Liver (tissue), 10 donors: Measurements from ENCODE around the gene CCL4L2. TPM values are rescaled to one million over a fixed set of nuclear protein-coding genes. Genes with fewer than 3 reads are reported as not detected.
A peak's percentile ranks its signal among the peaks of the same experiment; 100 is the strongest.
"Not testable (repeated sequence)": the region's sequence is repeated elsewhere in the genome, so short reads cannot be mapped to it uniquely, and the experiment has no call there.

ENCODE experiments used
- DNase-seq: peaks from one replicate; pipeline ENCODE4 v3.0.0-alpha.2; 2017; ENCODE audit warnings: low spot score
- H3K27ac ChIP-seq, 2 donors: one replicate each; pipeline ENCODE4 v1.7.0; 2013; ENCODE audit warnings: inconsistent platforms in 2 of 2, low read length in 2 of 2, control low read depth in 1 of 2, low read depth in 1 of 2, mild to moderate bottlenecking in 1 of 2
- H3K27me3 ChIP-seq, 4 donors: one replicate each; pipeline versions ENCODE4 v1.6.1 to v1.7.0; 2013; ENCODE audit warnings: low read length in 3 of 4, inconsistent platforms in 1 of 4, mild to moderate bottlenecking in 1 of 4, moderate library complexity in 1 of 4; ENCODE audit not compliant: control insufficient read depth in 4 of 4, insufficient read depth in 4 of 4
- H3K36me3 ChIP-seq, 4 donors: one replicate each; pipeline versions ENCODE4 v1.6.1 to v1.7.0; 2013; ENCODE audit warnings: low read length in 3 of 4, mild to moderate bottlenecking in 3 of 4, low read depth in 1 of 4, moderate library complexity in 1 of 4; ENCODE audit not compliant: control insufficient read depth in 4 of 4, insufficient read depth in 3 of 4
- H3K4me1 ChIP-seq, 4 donors: one replicate each; pipeline versions ENCODE4 v1.6.1 to v1.7.0; 2013; ENCODE audit warnings: low read length in 3 of 4, mild to moderate bottlenecking in 3 of 4, moderate library complexity in 1 of 4; ENCODE audit not compliant: control insufficient read depth in 4 of 4, insufficient read depth in 4 of 4
- H3K4me3 ChIP-seq, 3 donors: one replicate each; pipeline versions ENCODE4 v1.6.1 to v1.7.0; 2013; ENCODE audit warnings: low read length in 3 of 3, control low read depth in 1 of 3, low read depth in 1 of 3, mild to moderate bottlenecking in 1 of 3
- H3K9ac ChIP-seq, 2 donors: one replicate each; pipeline ENCODE4 v1.7.0; 2013; ENCODE audit warnings: low read length in 2 of 2, mild to moderate bottlenecking in 2 of 2, moderate library complexity in 2 of 2, control low read depth in 1 of 2, low read depth in 1 of 2
- H3K9me3 ChIP-seq, 4 donors: one replicate each; pipeline versions ENCODE4 v1.6.1 to v1.7.0; 2013; ENCODE audit warnings: low read length in 3 of 4; ENCODE audit not compliant: control insufficient read depth in 4 of 4
- RAD21 ChIP-seq, 2 donors: IDR thresholded peaks; 2 replicates each; pipeline ENCODE4 v1.6.1; 2016; ENCODE audit warnings: antibody characterized with exemption in 2 of 2, mild to moderate bottlenecking in 2 of 2
- WGBS: extraction: QIAGEN DNeasy Blood & Tissue Kit; methylation state at CpG from one replicate; pipeline ENCODE4 v1.1.7; 2013; 5-methylcytosine and 5-hydroxymethylcytosine counted together
- polyA plus RNA-seq, 2 donors: library from polyadenylated mRNA; stranded (reverse) in 1 of 2; unstranded in 1 of 2; fragments of 200-250 nt in 1 of 2; fragments of >200 nt in 1 of 2; fragmentation: Nextera tagmentation in 1 of 2; extraction: Ambion mirVana in 1 of 2; gene quantifications; one replicate each; pipeline versions ENCODE4 v1.2.1 to v1.2.3, GENCODE V29; 2013 to 2015
- small RNA-seq: library from RNA; depleted of rRNA; stranded (forward); fragments of <200 nt; gene quantifications from one replicate; pipeline ENCODE3, GENCODE V24; 2014
- total RNA-seq, 2 donors: library from RNA; depleted of rRNA; stranded (reverse); fragments of >200 nt; gene quantifications; one replicate each; pipeline ENCODE4 v1.2.3, GENCODE V29; 2014
- TF ChIP-seq, protein P1 (sequence below): fragments of 150-350 bp; IDR thresholded peaks from 2 replicates; pipeline ENCODE4 v1.5.1; 2017; ENCODE audit warnings: improper control_type of control experiment, low read depth, low read length; ENCODE audit not compliant: missing input control
- donor health status: healthy.
- donor health status: healthy.
- donor health status: healthy.
- donor health status: healthy.
- donor health status: healthy.

Gene CCL4L2
- total and polyA plus RNA-seq, 4 donors: 0.50 to 2.8 (median 1.1) TPM

DNA sequence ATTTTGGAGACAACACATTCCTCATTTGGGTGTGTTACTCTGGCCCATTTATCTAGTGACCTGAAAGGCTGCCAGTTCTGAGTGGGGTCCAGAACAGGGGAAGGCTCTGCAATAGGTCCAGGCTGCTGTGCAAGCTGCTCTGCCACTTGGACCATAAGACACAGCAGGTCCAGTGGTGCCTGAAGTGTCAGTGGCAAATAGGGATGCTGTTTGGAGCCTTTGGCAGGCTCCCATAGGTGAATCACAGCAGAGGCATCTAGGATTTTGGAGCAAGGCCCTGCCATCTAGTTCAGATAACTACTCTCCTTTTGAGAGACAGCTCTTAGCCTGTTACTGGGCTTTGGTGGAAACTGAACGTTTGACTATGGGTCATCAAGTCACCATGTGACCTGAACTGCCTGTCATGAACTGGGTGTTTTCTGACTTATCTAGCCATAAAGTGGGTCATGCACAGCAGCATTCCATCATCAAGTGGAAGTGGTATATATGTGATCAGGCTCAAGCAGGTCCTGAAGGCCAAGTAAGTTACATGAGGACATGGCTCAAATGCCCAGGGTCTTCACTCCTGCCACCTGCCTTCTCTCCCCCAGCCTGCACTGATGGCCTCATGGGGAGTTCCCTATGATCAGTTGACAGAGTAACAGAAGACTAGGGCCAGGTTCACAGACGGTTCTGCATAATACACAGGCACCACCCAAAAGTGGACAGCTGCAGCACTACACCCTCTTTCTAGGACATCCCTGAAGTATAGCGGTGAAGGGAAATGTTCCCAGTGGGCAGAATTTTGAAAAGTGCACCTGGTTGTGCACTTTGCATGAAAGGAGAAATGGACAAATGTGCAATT is 10.1 kb downstream of the CCL4L2 start:
- not testable (repeated sequence) for H3K27ac ChIP-seq, H3K9me3 ChIP-seq, H3K36me3 ChIP-seq, H3K4me1 ChIP-seq, H3K27me3 ChIP-seq, H3K4me3 ChIP-seq, DNase-seq, H3K9ac ChIP-seq
- WGBS: 81% methylated on average over 3 of the region's 3 CpGs

DNA sequence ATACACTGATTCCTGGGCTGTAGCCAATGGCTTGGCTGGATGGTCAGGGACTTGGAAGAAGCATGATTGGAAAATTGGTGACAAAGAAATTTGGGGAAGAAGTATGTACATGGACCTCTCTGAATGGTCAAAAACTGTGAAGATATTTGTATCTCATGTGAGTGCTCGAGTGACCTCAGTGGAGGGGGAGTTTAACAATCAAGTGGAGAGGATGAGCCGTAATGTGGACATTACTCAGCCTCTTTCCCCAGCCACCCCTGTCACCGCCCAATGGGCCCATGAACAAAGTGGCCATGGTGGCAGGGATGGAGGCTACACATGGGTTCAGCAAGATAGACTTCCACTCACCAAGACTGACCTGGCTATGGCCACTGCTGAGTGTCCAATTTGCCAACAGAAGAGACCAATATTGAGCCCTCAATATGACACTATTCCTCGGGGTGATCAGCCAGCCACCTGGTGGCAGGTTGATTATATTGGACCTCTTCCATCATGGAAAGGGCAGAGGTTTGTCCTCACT is 10.8 kb downstream of the CCL4L2 start:
- not testable (repeated sequence) for H3K4me1 ChIP-seq
- 81% methylated on average over 4 of the region's 4 CpGs for WGBS
- TF ChIP-seq RAD21 (IDR thresholded peaks at IDR 0.05): peak in 1 of 2 donors; percentile 39

DNA sequence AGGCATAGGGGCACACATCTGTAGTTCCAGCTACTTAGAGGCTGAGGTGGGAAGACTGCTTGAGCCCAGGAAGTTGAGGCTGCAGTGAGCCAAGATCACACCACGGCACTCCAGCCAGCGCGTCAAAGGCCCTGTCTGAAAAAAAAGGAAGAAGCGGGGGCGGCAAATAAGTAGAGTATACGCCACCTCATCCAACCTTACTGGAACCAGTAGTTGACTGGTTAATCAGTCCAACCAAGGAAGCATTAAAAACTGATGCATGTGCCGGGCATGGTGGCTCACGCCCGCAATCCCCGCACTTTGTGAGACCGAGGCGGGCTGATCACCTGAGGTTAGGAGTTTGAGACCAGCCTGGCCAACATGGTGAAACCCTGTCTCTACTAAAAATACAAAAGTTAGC is 12.1 kb downstream of the CCL4L2 start:
- H3K4me1 ChIP-seq, H3K4me3 ChIP-seq, H3K36me3 ChIP-seq, H3K9me3 ChIP-seq, H3K9ac ChIP-seq, DNase-seq, H3K27me3 ChIP-seq, H3K27ac ChIP-seq: not testable (repeated sequence)
- WGBS: 93% methylated on average over 12 of the region's 12 CpGs

More for the DNA sequence above, 10.8 kb downstream of the CCL4L2 start:
- DNase-seq, H3K9me3 ChIP-seq, H3K27me3 ChIP-seq, H3K4me3 ChIP-seq, H3K27ac ChIP-seq, H3K9ac ChIP-seq, H3K36me3 ChIP-seq: not testable (repeated sequence)

DNA sequence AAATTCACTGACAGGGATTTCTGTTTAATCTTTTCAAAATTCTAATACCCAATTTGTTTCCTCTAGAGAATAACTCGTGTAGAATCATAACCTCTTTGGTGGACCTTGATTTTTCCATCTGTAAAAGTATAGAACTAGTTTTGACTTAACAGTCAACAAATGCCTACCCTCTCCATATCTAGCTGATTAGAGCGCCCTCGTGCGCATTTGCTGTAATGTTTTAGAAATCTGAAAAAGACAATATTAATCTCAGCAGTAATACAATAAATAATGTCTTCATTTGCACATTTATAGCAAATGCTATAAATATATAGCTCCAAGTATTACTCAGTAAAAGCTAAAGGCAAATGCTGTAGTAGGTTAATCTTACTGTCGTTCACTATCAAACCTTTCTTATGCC is 18.8 kb downstream of the CCL4L2 start:
- not testable (repeated sequence) for H3K27me3 ChIP-seq, H3K4me1 ChIP-seq, H3K36me3 ChIP-seq, H3K9me3 ChIP-seq, H3K27ac ChIP-seq, H3K4me3 ChIP-seq, DNase-seq, H3K9ac ChIP-seq
- 41% methylated on average over 4 of the region's 5 CpGs for WGBS
- TF ChIP-seq, protein P1, sequence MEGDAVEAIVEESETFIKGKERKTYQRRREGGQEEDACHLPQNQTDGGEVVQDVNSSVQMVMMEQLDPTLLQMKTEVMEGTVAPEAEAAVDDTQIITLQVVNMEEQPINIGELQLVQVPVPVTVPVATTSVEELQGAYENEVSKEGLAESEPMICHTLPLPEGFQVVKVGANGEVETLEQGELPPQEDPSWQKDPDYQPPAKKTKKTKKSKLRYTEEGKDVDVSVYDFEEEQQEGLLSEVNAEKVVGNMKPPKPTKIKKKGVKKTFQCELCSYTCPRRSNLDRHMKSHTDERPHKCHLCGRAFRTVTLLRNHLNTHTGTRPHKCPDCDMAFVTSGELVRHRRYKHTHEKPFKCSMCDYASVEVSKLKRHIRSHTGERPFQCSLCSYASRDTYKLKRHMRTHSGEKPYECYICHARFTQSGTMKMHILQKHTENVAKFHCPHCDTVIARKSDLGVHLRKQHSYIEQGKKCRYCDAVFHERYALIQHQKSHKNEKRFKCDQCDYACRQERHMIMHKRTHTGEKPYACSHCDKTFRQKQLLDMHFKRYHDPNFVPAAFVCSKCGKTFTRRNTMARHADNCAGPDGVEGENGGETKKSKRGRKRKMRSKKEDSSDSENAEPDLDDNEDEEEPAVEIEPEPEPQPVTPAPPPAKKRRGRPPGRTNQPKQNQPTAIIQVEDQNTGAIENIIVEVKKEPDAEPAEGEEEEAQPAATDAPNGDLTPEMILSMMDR: peak; percentile 1
- TF ChIP-seq RAD21 (IDR thresholded peaks at IDR 0.05): peak; percentile 8 to 61

DNA sequence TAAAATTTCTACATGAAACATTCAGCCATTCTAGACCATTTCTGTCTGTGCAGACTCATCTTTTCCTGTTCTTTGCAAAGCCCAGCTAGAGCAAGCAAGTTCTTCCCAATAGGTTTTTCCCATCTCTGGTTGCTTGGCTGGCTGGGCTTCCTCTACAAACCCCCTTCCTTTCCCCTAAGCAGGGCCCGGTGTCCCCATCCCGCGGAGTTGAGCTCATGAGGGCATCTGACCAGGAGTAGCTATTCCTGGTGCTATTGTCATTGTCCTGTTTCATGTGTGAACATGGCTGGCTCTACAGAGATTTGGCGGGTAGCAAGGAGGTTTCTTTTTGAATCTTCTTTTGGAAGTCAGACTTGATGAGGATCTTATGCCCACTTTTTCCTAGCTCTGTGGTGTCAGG is 31.2 kb downstream of the CCL4L2 start:
- not testable (repeated sequence) for H3K4me3 ChIP-seq, DNase-seq, H3K27ac ChIP-seq, H3K4me1 ChIP-seq, H3K36me3 ChIP-seq, H3K9ac ChIP-seq, H3K27me3 ChIP-seq, H3K9me3 ChIP-seq
- WGBS: 84% methylated on average over 3 of the region's 4 CpGs

Small RNA genes lying within 50 kb of the gene (small RNA-seq; reads per million reads assigned to genes)
- gene AC243829.3 (not detected), gene AC243829.6 (not detected)

Other genes starting within 250 kb of the CCL4L2 start
- 10 to 100 TPM in 1 of 2 donors, under 1 TPM in 1; 0.65 to 22.3 TPM for gene CCL16, start 229.6 kb upstream of the CCL4L2 start, total RNA-seq
- gene CCL16, start 229.6 kb upstream of the CCL4L2 start, polyA plus RNA-seq: 10 to 100 TPM in 1 of 2 donors, 1 to 10 TPM in 1; 8.1 to 21.7 TPM
- 10 to 100 TPM in 1 of 2 donors, 1 to 10 TPM in 1; 1.9 to 11.6 TPM for gene CCL14, start 224.3 kb upstream of the CCL4L2 start, total RNA-seq
- gene CCL14, start 224.3 kb upstream of the CCL4L2 start, polyA plus RNA-seq: 100 to 1,000 TPM in 1 of 2 donors, 10 to 100 TPM in 1; 68.7 to 124 TPM
- gene CCL15, start 209.5 kb upstream of the CCL4L2 start, total RNA-seq: 10 to 100 TPM in 1 of 2 donors, 1 to 10 TPM in 1; 9.2 to 14.1 TPM
- gene CCL15, start 209.5 kb upstream of the CCL4L2 start, polyA plus RNA-seq: 10 to 100 TPM in 1 of 2 donors, 1 to 10 TPM in 1; 8.8 to 27.8 TPM
- 1 to 10 TPM; 1.9 to 8.7 TPM for gene CCL23, start 193.1 kb upstream of the CCL4L2 start, total RNA-seq
- 10 to 100 TPM in 1 of 2 donors, 1 to 10 TPM in 1; 3.9 to 24.4 TPM for gene CCL23, start 193.1 kb upstream of the CCL4L2 start, polyA plus RNA-seq
- under 1 TPM in 1 of 2 donors, not detected in 1; 0.92 TPM for gene CCL18, start 146.8 kb upstream of the CCL4L2 start, total RNA-seq
- gene CCL18, start 146.8 kb upstream of the CCL4L2 start, polyA plus RNA-seq: under 1 TPM; 0.22 to 0.76 TPM
- 1 to 10 TPM in 1 of 2 donors, under 1 TPM in 1; 0.92 to 5.6 TPM for gene CCL3, start 120.9 kb upstream of the CCL4L2 start, total RNA-seq
- gene CCL3, start 120.9 kb upstream of the CCL4L2 start, polyA plus RNA-seq: 1 to 10 TPM; 1.6 to 2.1 TPM
- 1 to 10 TPM; 1.7 to 4.6 TPM for gene CCL4, start 107.2 kb upstream of the CCL4L2 start, total RNA-seq
- 1 to 10 TPM; 2.2 to 3.3 TPM for gene CCL4, start 107.2 kb upstream of the CCL4L2 start, polyA plus RNA-seq
- gene TBC1D3B, start 34.4 kb upstream of the CCL4L2 start, total RNA-seq: under 1 TPM; 0.42 to 0.56 TPM
- 1 to 10 TPM in 1 of 2 donors, under 1 TPM in 1; 0.66 to 1.8 TPM for gene TBC1D3B, start 34.4 kb upstream of the CCL4L2 start, polyA plus RNA-seq
- under 1 TPM; 0.42 TPM for gene CCL3L1, start 14.3 kb upstream of the CCL4L2 start, total RNA-seq
- gene CCL3L1, start 14.3 kb upstream of the CCL4L2 start, polyA plus RNA-seq: under 1 TPM; 0.15 to 0.21 TPM
- gene TBC1D3I, start 53.5 kb downstream of the CCL4L2 start, total RNA-seq: under 1 TPM in 1 of 2 donors, not detected in 1; 0.17 TPM
- gene TBC1D3I, start 53.5 kb downstream of the CCL4L2 start, polyA plus RNA-seq: under 1 TPM in 1 of 2 donors, not detected in 1; 0.11 TPM
- not detected for gene TBC1D3G, start 112.8 kb downstream of the CCL4L2 start, total RNA-seq
- under 1 TPM in 1 of 2 donors, not detected in 1; 0.58 TPM for gene TBC1D3G, start 112.8 kb downstream of the CCL4L2 start, polyA plus RNA-seq
- not detected for gene TBC1D3H, start 177.4 kb downstream of the CCL4L2 start, total RNA-seq
- under 1 TPM in 1 of 2 donors, not detected in 1; 0.08 TPM for gene TBC1D3H, start 177.4 kb downstream of the CCL4L2 start, polyA plus RNA-seq